Adipose tissue (tissue), 3 donors: ENCODE data around the gene CCDC102A. TPM values are rescaled to one million over a fixed set of nuclear protein-coding genes. Genes with fewer than 3 reads are reported as not detected.
"Not testable (repeated sequence)": the region's sequence is repeated elsewhere in the genome, so short reads cannot be mapped to it uniquely, and the experiment has no call there.

Experiments used
- H3K27ac ChIP-seq: one replicate; pipeline ENCODE4 v1.5.1; 2013; ENCODE audit warnings: low read depth, low read length
- WGBS, 3 donors: extraction: QIAGEN DNeasy Blood & Tissue Kit; methylation state at CpG; one replicate each; pipeline ENCODE4 v1.1.7; 2013; 5-methylcytosine and 5-hydroxymethylcytosine counted together
- polyA plus RNA-seq, 3 donors: library from polyadenylated mRNA; stranded (reverse); fragments of 200-250 nt; gene quantifications; one replicate each; pipeline ENCODE4 v1.2.3, GENCODE V29; 2013
- donor health status: healthy with polysubstance abuse.
- donor health status: Bipolar disorder and iron deficiency.
- donor health status: healthy.

Gene CCDC102A
- 10 to 100 TPM in 1 of 3 donors, 1 to 10 TPM in 2; 1.9 to 11.5 (median 2.2) TPM for polyA plus RNA-seq

DNA sequence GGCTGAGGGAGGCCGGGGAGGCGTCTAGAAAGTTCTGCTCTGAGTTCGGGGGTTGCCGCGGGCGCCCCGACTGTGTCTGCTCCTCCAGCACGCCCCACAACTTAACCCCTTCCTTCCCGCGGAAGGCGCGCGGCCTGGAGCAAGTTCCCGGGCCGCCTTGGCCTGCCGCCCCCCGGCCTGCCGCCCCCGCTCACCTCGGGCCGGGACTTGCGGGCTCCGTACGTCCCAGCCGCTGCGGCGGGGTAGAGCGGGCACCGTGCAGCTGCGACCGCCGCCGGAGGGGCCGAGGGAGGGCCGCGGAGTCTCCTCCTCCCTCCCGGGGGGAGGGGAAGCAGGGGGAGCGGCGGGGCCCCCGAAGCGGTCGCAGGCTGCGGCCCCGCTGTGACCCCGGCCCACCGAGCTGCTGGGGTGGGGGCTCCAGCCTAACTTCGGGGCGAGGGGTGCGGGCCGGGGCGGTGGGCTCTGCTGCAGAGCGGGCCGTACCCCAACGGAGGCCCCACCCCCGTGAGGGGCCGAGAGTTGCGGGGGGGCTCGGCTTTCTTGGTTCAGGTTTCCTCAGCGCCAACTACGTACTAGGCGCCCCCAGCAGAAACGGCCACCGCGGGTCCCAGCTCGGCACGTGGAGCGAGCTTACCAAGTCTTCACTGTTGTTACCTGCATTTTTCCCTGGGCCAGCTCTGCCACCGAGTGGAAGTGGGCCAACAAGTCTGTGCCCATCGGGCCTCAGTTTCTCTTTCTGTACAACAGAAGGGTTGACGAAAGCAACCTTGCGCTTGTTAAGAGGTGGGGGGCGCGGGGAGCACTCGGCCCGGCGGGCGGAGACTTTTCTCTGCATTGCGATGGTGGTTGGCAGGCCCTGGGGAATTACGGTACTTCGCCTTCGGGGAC is at the start of gene CCDC102A:
CCDC102A (minus strand) TSS at position 266 of the 888 bp plus-strand sequence. CDS start 7,394 bp downstream, outside the sequence.
- peak within 1 kb of the TSS; percentile 17 for H3K27ac ChIP-seq

DNA sequence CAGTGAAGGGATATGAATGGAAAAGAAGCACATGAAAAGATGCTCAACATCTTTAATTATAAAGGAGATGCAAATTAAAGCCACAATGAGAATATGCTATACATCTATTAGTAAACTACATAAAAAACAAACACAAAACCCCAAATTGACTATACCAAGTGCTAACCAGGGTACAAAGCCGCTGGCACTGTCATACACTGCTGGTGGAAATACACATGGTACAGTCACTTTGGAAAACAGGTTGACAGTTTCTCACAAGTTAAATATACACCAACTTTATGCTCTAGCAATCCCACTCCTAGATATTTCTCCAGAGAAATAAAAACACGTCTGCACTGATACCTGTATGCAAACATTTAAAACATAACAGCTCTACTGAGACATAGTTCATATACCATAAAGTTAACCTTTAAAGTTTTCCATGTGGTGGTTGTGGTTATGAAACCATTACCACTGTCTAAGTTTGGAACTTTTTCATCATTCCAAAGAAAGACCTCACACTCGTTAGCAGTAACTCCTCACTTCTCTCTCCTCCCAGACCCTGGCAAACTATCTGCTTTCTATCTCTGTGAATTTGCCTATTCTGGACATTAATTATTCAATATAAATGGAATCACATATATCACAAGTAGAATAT is 48.8 kb upstream of the CCDC102A start:
- H3K27ac ChIP-seq, result no peak overlapping the region
- WGBS, 3 donors, result 35 to 55% (median 53%) methylated on average over 3 of the region's 3 CpGs

More for the DNA sequence above, at the start of gene CCDC102A:
- 1% methylated on average over 49 to 81 of the region's 81 CpGs for WGBS, 3 donors

- H3K27ac ChIP-seq, result no peak overlapping the region
- WGBS, 3 donors, result 52 to 73% (median 71%) methylated on average over 2 of the region's 2 CpGs
Observed at GRCh38 chr16:57579361-57579665, 42.9 kb upstream of the CCDC102A start.

DNA sequence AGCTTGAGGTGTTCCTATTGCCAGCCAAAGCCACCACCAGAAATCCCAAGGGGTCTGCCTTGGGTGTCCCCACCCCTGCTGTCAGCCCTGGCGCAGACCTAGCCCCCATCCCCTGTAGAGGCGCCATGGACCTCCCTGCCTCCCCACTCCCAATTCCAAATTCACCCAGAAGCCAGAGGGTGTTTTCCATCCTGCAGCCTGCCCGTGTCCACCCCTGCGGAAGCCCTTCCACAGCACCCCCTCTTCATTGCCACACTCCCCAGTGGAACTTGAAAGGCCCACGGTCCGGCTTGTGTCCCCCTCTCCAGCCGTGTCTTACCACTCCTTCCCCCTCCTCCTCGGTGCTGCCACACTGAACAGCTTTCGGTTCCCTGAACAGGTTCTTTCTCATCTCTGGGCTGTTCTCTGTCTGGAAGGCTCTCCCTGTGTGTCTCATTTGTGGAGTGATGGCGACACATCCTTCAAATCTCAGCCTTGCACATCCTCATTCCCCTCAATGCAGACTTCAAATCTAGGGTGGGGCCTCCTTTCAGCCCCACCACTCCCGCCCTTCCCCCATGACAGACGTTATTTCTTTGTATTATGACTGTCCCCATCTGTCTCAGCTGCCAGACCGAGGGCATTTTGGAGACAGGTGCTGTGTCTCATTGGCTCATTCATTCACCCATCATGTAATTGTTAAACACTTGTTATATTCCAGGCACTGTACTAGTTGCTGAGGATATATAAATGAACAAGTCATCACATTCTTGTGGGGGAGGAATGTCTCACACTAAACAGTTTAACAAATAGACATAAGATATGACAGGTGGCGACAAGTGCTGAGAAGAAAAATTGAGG is 42.4 kb upstream of the CCDC102A start:
- H3K27ac ChIP-seq, result no peak overlapping the region
- 73 to 80% (median 76%) methylated on average over 14 of the region's 14 CpGs for WGBS, 3 donors

- H3K27ac ChIP-seq, result no peak overlapping the region
- 27 to 59% (median 37%) methylated on average over 4 of the region's 4 CpGs for WGBS, 3 donors
Observed at GRCh38 chr16:57577691-57578224, 41.4 kb upstream of the CCDC102A start.

GRCh38 chr16:57577214-57577613 is 40.8 kb upstream of the CCDC102A start:
- no peak overlapping the region for H3K27ac ChIP-seq
- WGBS, 3 donors, result 66 to 81% (median 80%) methylated on average over 6 of the region's 6 CpGs

DNA sequence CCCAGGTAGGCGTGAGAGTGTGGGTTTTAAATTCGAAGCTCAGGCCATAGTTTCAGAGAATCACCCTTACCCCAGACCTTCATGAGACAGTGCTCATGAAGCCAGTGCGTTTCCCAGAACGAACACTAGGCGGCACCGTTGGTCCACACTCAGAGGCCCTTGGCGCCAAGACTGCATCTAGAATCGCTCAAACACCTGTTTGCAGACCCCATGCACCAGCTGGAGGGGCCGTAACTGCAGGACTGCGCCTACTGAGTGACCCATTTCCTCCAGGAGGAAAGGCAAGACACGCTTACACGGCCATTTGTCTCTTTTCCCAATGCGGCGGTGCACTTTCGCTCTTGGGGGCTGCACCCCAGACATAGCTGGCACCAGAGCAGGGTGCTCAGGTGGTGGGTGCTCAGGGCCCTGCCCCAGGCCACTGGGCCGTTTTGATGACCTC is 40.1 kb upstream of the CCDC102A start:
- no peak overlapping the region for H3K27ac ChIP-seq
- 17 to 21% (median 19%) methylated on average over 16 of the region's 16 CpGs for WGBS, 3 donors

GRCh38 chr16:57575468-57576277 is 39.3 kb upstream of the CCDC102A start:
- WGBS, 3 donors, result 80 to 89% (median 83%) methylated on average over 14 to 16 of the region's 16 CpGs
- no peak overlapping the region for H3K27ac ChIP-seq

DNA sequence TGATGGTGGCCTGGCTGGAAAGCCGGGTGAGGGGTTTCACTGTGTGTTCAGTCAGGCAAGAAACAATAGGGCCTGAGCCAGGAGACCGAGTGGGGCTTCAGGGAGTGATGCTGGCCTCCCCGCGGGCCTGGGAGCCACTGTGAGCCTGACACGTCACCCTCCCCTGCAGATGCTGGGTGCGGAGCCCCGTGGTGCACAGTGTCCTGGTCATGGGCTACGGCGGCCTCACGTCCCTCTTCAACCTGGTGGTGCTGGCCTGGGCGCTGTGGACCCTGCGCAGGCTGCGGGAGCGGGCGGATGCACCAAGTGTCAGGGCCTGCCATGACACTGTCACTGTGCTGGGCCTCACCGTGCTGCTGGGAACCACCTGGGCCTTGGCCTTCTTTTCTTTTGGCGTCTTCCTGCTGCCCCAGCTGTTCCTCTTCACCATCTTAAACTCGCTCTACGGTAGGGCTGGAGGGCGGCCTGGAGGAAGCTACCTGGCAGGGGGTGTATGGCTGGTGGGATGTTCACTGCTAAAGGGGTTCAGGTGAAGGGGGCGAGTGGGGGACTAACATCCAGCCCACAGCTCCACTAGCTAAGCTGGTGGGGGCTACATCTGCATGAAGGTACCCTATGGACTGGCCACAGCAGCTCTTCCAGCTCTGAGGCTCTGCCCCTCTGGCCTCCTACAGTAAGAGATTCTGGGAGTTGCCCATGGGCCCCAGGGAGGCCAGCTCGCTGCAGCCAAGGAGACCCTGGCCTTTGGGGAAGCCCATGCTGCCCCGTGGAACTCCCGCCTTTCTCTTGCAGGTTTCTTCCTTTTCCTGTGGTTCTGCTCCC is 38.5 kb upstream of the CCDC102A start:
- WGBS, 3 donors, result 88 to 91% (median 90%) methylated on average over 24 of the region's 24 CpGs
- H3K27ac ChIP-seq, result no peak overlapping the region

GRCh38 chr16:57574086-57574485 is 37.7 kb upstream of the CCDC102A start:
- H3K27ac ChIP-seq, result no peak overlapping the region
- WGBS, 3 donors, result 89 to 93% (median 92%) methylated on average over 12 of the region's 12 CpGs

- H3K27ac ChIP-seq, result no peak overlapping the region
- WGBS, 3 donors, result 78 to 89% (median 78%) methylated on average over 10 of the region's 10 CpGs
Observed at GRCh38 chr16:57572978-57573728, 36.8 kb upstream of the CCDC102A start.

DNA sequence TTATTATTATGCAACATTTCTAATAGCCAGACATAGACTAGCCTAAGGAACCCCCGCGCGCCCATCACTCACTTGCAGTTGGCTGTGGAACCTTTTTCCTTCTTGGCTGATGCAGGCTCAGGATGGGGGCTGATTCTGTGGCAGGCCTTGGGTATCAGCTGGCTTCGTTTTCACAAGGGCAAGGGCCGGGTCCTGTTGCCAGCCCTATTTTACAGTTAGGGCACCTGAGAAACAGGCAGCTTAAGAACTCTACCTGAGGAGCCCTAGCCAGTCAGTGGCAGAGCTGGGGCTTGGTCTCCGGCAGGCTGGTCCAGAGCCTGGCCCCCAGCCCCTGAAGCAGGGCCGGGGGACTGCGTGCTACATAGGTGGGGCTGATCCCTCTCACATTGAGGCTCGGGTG is 34.7 kb upstream of the CCDC102A start:
- 87 to 91% (median 89%) methylated on average over 9 of the region's 9 CpGs for WGBS, 3 donors
- no peak overlapping the region for H3K27ac ChIP-seq

GRCh38 chr16:57570301-57571070 is 34.1 kb upstream of the CCDC102A start:
- WGBS, 3 donors, result 92 to 94% (median 92%) methylated on average over 16 of the region's 16 CpGs

DNA sequence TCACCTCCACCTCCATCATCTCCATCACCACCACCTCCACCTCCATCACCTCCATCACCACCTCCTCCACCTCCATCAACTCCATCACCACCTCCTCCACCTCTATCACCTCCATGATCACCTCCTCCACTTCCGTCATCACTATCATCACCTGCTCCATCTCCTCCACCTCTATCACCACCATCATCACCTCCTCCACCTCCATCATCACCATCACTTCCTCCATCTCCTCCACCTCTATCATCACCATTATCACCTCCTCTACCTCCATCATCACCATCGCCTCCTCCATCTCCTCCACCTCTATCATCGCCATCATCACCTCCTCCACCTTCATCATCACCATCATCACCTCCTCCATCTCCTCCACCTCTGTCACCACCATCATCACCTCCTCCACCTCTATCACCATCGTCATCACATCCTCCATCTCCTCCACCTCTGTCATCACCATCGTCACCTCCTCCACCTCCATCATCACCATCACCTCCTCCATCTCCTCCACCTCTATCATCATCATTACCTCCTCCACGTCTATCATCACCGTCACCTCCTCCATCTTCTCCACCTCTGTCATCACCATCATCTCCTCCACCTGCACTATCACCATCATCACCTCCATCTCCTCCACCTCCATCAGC is 33.1 kb upstream of the CCDC102A start:
- 93 to 96% (median 94%) methylated on average over 7 of the region's 7 CpGs for WGBS, 3 donors
- H3K27ac ChIP-seq, result no peak overlapping the region

More at GRCh38 chr16:57570301-57571070, 34.1 kb upstream of the CCDC102A start:
- H3K27ac ChIP-seq, result no peak overlapping the region

GRCh38 chr16:57568772-57569171 is 32.4 kb upstream of the CCDC102A start:
- WGBS, 3 donors, result 98% methylated on average over 5 of the region's 5 CpGs
- not testable (repeated sequence) for H3K27ac ChIP-seq
